T-helper 9 cell (primary cell): ENCODE measurements around the gene OCRL.

Experiments used
- DNase-seq: peaks from one replicate; pipeline ENCODE4 v3.0.0-alpha.2; 2020
- total RNA-seq, 2 donors: gene quantifications; one replicate each; lab custom pipeline; 2026; lab: John Stamatoyannopoulos, UW

The OCRL gene
- 4.1 to 5.6 reads per million in 2 donors for total RNA-seq

- DNase-seq = peak; percentile 16
Measured at GRCh38 chrX:129540068-129540653, at the start of gene OCRL. Gene OCRL (plus strand): TSS chrX:129540259. CDS start chrX:129540440, 181 bp downstream.

- DNase-seq = no peak
Measured at GRCh38 chrX:129490330-129490729, 49.7 kb upstream of the OCRL start.

GRCh38 chrX:129493643-129494042 is 46.4 kb upstream of the OCRL start:
- no peak for DNase-seq

GRCh38 chrX:129494887-129495286 is 45.2 kb upstream of the OCRL start:
- no peak for DNase-seq

GRCh38 chrX:129495900-129496299 is 44.2 kb upstream of the OCRL start:
- DNase-seq = no peak

GRCh38 chrX:129496625-129497024 is 43.4 kb upstream of the OCRL start:
- DNase-seq = no peak

- no peak for DNase-seq
Measured at GRCh38 chrX:129497146-129497843, 42.8 kb upstream of the OCRL start.

GRCh38 chrX:129510331-129510730 is 29.7 kb upstream of the OCRL start:
- no peak for DNase-seq

- DNase-seq = no peak
Measured at GRCh38 chrX:129511689-129512088, 28.4 kb upstream of the OCRL start.

GRCh38 chrX:129512409-129512808 is 27.6 kb upstream of the OCRL start:
- no peak for DNase-seq

GRCh38 chrX:129516402-129516801 is 23.7 kb upstream of the OCRL start:
- no peak for DNase-seq

- DNase-seq = no peak
Measured at GRCh38 chrX:129520151-129520550, 19.9 kb upstream of the OCRL start.

- no peak for DNase-seq
Measured at GRCh38 chrX:129522184-129523078, 17.6 kb upstream of the OCRL start.

- peak; percentile 1 for DNase-seq
Measured at GRCh38 chrX:129523079-129523911, 16.8 kb upstream of the OCRL start, which contains the start of gene SMARCA1. Gene SMARCA1 (minus strand): TSS chrX:129523490. CDS start chrX:129523370, 120 bp downstream.

- DNase-seq = no peak
Measured at GRCh38 chrX:129524250-129524850, 15.7 kb upstream of the OCRL start.

- DNase-seq = no peak
Measured at GRCh38 chrX:129525162-129525561, 14.9 kb upstream of the OCRL start.

- DNase-seq = no peak
Measured at GRCh38 chrX:129525896-129526295, 14.2 kb upstream of the OCRL start.

GRCh38 chrX:129529685-129530281 is 10.3 kb upstream of the OCRL start:
- DNase-seq = no peak

- DNase-seq = no peak
Measured at GRCh38 chrX:129530410-129530809, 9.6 kb upstream of the OCRL start.

- DNase-seq = no peak
Measured at GRCh38 chrX:129531132-129531531, 8.9 kb upstream of the OCRL start.

GRCh38 chrX:129534816-129535578 is 5.1 kb upstream of the OCRL start:
- DNase-seq = no peak
